HG03095 (cell line): ENCODE measurements around the gene CXorf66.
"Not testable (repeated sequence)": the region's sequence is repeated elsewhere in the genome, so short reads cannot be mapped to it uniquely, and the experiment has no call there.

Experiments
- ATAC-seq: cut with Tn5 transposase; IDR thresholded peaks from one replicate; pipeline ENCODE4 v1.9.1; 2021; ENCODE audit warnings: moderate library complexity; ENCODE audit not compliant: unreplicated experiment

The CXorf66 gene

GRCh38 chrX:139965421-139965820 lies at the start of gene CXorf66:
TSS of gene CXorf66 (minus strand) at chrX:139965521. CDS start at chrX:139965496, 25 bp downstream.
- ATAC-seq: no peak

- no peak for ATAC-seq
Observed at GRCh38 chrX:139982856-139983255, 17.5 kb upstream of the CXorf66 start.

- no peak for ATAC-seq
Observed at GRCh38 chrX:139974471-139974870, 9.2 kb upstream of the CXorf66 start.

- no peak for ATAC-seq
Observed at GRCh38 chrX:139972629-139973624, 7.6 kb upstream of the CXorf66 start.

GRCh38 chrX:139972113-139972512 lies 6.8 kb upstream of the CXorf66 start:
- ATAC-seq: no peak

- no peak for ATAC-seq
Observed at GRCh38 chrX:139971394-139971749, 6.1 kb upstream of the CXorf66 start.

- no peak for ATAC-seq
Observed at GRCh38 chrX:139969286-139969685, 4.0 kb upstream of the CXorf66 start.

- ATAC-seq: no peak
Observed at GRCh38 chrX:139967750-139968149, 2.4 kb upstream of the CXorf66 start.

- no peak for ATAC-seq
Observed at GRCh38 chrX:139967300-139967699, 2.0 kb upstream of the CXorf66 start.

- not testable (repeated sequence) for ATAC-seq
Observed at GRCh38 chrX:139966159-139966558, 838 bp upstream of the CXorf66 start.

GRCh38 chrX:139961091-139961490 lies 4.2 kb downstream of the CXorf66 start:
- ATAC-seq: not testable (repeated sequence)

- no peak for ATAC-seq
Observed at GRCh38 chrX:139949703-139950102, 15.6 kb downstream of the CXorf66 start.

- ATAC-seq: no peak
Observed at GRCh38 chrX:139945075-139945474, 20.2 kb downstream of the CXorf66 start.

GRCh38 chrX:139936259-139936658 lies 29.1 kb downstream of the CXorf66 start:
- ATAC-seq: no peak

GRCh38 chrX:139933904-139934303 lies 31.4 kb downstream of the CXorf66 start:
- ATAC-seq: no peak

- peak; percentile 73 for ATAC-seq
Observed at GRCh38 chrX:139932901-139933796, 32.2 kb downstream of the CXorf66 start, which contains the start of gene ATP11C. TSS of gene ATP11C (minus strand) at chrX:139933053. CDS start at chrX:139932042, 1,011 bp downstream.

- ATAC-seq: peak; percentile 37
Observed at GRCh38 chrX:139932073-139932900, 33.0 kb downstream of the CXorf66 start.

- ATAC-seq: no peak
Observed at GRCh38 chrX:139931646-139932072, 33.7 kb downstream of the CXorf66 start.

GRCh38 chrX:139930916-139931645 lies 34.2 kb downstream of the CXorf66 start:
- peak; percentile 22 for ATAC-seq

- ATAC-seq: no peak
Observed at GRCh38 chrX:139930401-139930800, 34.9 kb downstream of the CXorf66 start.
